GM21737 (cell line): ENCODE measurements around the gene PLXNA3.

ENCODE experiments used
- ATAC-seq: cut with Tn5 transposase; IDR thresholded peaks from one replicate; pipeline ENCODE4 v1.9.1; 2021; ENCODE audit warnings: mild to moderate bottlenecking, moderate library complexity; ENCODE audit not compliant: unreplicated experiment

The PLXNA3 gene

DNA sequence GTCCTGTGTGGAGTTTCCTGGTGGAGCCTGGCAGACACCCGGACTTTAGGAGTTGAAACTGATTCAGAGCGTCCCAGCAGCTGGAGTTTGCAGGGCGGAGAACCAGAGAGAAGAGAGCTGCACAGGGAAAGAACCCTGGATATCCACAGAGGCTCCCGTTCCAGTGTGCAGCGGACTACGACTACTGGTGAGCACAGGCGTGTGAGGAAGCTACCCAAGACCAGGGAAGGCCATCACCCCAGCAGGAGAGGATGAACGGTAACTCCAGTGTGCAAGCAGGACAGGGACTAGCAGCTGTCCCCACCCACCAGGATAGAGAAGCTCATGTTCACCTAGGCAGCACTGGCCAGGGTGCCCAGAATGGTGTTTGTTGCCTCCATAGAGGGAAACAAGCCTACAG lies 18.7 kb downstream of the PLXNA3 start:
- ATAC-seq = no peak

DNA sequence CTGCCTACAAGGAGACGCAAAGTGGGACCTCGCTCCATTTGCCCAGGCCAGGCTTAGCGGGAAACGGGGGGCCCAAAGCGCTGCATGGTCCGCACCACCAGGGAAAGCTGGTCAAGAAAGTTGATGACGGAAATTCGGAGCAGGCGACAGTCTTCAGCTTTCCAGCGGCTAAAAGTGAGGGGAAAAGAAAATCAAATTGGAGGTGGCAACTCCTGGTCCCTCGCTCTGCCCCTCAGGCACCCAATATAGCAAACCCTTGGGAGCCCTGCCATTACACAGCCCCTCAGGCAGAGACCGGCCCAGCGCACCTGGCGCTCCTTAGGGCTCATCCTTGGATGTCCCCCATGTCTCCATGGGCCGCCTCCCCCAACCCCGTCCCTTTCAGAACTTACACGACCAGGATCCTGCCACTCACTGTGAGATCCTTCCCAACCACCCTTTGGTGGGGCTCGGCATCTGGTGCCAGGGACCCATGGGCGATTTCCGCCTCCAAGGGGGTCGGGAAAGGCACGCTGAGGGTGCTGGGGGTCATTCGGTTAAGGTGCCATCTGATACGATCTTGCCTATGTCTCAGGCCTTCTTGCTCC lies 19.9 kb downstream of the PLXNA3 start:
- no peak for ATAC-seq

DNA sequence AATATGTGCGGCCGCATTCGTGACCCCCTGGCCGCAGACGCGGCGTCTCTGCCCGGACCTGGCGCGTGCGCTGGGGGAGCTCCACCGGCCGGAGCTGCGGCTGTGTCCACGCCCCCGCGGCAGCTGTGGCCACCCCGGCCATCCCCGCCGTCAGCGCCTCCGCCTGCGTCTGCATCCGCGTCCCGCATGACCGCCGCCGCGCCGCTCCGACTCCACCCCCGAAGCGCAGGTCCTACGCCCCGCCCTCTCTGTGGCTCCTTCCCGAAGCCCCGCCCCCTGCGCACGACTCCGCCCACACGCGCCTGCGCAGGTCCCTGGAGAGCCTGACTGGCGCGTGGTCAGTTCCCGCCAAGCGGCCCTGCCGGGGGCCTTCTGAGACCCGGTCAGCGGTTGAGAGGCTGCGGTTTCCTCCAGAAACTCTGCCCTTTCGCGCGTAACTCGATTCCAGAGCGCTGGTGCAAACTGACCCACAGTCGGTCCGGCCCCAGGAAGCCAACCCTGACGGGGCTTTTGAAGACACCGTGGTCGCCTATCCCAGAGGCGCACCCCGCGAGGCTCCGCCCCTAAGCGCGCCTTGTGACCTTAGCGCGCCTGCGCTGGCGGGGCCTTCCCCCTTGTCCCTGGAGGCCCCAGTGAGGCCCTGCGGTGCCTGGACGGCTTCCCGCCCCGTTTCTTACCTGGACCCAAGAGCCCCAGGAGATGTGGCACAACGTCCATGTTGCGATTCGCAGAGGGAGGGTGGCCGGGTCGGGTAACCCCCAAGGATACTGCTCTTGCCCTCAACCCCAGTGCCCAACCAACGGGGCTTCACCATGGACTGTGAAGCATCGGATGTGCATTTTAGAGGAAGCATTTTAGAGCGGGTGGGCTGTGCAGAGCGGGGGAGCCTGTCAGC lies 20.9 kb downstream of the PLXNA3 start, which contains the start of gene LAGE3:
LAGE3 (minus strand) TSS at position 554 of the 895 bp plus-strand sequence; CDS start at position 188, 366 bp downstream.
- peak; percentile 84 for ATAC-seq

DNA sequence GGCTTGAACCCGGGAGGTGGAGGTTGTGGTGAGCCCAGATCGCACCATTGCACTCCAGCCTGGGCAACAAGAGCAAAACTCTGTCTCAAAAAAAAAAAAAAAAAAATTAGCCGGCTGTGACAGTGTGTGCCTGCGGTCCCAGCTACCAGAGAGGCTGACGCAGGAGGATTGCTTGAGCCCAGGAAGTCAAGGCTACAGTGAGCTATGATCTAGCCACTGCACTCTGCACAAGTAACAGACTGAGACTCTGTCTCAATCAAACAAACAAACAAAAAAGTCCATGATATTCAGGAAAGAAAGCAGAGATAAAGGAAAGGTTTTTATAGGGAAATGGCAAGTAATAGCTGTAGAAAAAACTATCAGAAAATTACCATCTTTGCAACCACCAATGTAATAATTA lies 23.1 kb downstream of the PLXNA3 start:
- ATAC-seq = no peak

DNA sequence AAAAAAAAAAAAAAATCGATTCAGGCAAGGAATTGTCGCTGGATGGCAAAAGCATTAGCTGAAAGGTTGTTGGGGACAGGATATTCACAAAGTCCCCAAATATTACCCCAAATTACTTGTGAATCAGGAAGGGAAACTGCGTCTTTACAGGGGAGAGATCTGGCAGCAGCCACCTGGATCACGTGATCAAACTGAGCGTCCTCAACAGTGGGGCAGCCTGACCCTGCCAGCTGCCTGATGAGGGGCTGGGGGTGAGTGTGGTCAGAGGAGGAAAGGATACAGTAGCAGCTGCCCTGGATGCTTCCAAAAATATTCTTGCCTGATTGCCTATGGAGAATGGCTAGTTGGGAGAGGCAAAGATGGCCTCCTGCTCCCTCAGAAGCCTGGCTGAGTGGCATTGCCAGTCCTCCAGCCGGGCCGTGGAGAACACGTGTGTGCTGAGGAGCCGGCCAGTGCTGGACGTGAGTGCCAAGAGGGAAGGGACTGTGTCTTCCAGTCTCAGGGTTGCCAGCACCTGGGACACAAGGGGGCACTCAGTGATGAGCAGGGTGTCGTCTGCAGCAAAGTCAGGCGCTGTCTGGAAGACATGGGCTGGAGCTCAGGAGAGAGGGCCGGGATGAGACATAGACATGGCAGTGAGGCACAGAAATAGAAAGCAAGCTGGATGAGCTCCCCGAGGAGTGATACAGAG lies 24.0 kb downstream of the PLXNA3 start:
- ATAC-seq = no peak

DNA sequence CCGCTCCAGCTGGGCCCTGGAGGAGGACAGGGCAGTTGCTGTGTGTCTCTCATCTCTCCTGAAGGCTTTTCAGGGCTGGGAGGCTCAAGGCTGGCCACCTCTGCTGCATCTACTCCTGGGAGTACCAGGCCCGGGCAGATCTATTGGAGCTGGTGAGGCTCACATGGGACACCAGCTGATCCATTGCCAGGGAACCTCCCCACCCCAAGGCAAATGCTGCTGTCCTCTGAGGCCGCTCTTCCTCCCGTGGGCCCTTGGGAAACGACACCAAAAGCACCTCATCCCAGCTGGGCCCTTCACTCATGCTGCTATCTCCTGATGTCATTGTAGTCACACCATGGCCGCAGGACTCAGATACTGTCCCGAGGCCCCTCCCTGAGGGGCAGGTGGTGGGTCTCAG lies 24.7 kb downstream of the PLXNA3 start:
- no peak for ATAC-seq

DNA sequence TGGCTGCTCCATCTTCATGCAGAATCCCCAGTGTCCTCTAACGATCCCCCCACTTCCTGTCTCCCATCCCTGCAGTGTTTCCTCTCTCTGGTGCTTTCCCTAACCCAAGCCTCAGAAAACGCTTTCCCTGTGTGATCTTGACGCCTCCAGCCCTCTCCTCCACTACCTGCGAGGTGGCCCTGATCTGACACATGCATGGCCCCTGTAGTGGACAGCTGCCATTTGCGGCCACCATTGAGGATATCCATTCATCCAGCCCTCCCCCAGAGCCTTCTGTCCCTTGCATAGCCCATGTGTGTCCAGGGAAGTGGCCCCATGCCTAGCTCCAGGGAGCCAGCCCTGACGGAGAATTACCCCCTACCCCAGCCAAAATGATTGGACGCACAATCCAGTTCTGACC lies 25.2 kb downstream of the PLXNA3 start:
- no peak for ATAC-seq

DNA sequence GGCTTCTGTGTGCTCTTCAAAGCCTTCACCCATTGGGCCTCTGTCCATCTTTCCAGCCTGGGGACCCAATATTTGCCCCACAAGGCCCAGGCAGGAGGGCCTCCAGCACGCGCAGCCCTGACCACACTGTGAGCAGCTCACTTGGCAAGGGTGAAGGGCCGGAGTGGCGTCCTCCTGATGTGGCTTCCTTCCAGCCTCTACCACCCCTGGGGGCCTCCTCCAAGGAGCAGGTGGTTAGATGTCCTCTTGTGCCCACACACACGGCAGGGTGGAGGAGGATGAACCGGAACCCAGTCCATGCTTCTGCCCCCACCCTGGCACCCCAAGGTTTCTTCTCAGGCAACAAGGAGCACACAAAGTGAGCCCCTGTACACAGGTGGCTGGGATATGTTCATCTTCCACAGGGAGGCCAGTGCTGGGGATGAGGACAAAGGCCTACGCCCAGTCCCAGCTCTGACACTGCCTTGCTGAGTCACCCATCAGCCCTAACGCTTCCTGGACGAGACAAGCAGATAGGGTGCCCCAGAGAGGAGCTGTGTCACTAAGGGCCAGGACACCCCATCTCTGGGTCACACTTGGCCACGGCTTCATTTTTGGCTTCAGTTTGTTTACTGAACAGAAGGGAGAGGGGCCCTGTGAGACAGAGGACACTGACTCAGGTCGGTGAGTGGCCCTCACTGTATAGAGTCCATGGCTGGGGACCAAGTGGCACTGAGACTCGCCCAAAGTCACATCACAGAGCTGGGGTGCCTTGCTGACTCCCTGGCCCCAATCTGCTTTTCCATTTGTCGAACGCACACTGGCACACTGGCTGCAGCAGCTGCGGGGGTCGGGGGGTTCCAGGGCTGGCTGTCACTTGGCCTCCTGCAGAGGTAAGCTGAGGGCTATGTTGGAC lies 26.4 kb downstream of the PLXNA3 start:
- no peak for ATAC-seq

DNA sequence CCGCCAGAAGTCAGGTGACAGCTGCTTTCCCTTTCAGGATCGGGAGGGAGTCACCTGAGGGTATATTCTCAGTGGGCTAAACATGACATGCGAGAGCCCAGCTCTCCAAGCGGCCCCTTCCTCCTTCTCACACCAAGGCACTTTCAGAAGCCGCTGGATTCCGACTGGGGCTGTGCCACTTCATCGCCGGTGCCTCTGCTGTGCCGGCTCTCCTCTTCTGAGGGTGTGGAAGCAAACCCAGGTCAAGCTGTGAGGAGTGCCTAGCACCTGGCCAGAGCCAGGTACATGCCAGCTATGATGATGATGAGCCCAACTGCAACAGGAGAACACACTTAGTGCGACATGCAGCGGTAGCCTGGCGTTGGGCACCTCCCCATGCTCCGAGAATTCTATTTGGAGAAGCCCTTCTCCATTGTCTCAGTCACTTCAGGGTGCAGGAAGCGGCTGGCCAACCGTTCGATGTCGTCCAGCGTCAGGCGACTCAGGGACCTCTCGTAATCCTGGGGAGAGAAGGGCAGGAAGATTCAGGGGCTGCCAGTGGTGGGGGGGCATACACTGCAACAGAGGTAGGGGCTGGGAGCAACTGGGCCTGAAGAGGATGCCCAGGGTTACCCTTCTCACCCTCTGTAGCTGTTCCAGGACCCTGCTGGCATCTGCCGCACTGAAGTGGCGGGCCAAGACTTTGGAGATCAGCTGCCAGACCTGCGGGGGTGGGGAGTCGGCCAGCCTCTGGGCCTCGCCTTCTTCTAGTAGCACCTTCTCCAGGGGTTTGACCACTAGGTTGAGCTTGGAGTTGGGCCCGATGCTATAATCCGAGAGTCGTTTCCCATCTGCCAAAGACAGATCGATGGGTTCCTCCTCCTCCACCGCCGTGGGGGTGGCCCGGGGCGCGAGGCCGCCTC lies 27.3 kb downstream of the PLXNA3 start:
- no peak for ATAC-seq

DNA sequence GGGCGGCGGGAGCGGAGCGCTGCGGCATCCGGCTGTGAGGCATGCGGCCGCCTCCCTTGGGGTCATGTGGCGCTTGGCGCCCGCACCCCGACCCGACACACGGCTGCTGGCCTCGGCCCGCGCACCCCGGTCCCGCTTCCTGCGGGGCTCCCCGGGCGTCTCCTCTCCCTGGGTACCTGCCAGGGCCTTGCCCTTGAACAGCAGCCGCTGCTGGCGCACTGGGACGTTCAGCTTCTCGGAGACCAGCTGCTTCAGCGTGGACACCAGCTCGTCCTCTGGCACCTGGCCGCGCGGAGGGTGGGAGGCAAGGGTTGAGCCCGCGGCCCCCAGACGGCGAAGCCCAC lies 27.9 kb downstream of the PLXNA3 start:
- no peak for ATAC-seq

DNA sequence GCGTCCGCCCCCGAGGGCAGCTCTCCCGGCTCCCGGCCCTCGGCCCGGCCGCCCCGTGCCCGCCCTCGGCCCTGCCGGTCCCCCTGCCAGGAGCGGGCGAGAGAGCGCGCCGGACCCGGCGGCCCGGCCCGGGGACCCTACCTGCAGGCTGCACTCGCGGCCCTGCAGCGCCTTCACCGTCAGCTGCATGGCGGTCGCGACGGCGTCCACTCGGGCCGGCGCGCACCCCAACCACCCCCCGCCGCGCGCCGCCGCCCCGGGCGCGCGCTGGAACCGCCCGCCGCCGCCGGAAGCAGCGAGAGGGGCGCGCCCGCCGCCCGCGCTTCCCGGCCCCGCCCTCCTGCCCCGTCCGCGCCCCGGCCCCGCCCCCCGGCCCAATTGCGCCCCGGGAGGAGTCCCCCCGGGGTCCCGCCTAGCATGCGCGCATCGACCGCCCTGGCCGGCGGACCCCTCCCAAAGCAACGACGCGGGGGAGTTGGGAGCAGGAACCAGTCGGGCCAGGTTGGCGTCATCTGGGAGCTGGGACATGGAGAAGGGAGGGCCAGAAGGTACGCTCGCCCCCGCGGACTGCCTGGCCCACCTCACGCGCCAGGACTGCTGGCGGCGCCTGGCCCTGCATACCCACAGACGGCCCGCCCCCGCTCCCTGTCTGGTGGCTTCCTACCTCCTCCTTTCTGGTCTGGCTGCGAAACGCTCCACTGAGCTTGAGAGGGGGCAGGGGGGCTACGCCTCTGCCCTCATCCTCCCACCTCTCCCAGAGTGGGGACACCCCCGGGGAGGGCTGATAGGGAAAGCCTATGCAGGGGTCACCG lies 28.5 kb downstream of the PLXNA3 start, which contains the start of gene UBL4A:
UBL4A (minus strand) TSS at position 220 of the 812 bp plus-strand sequence; CDS start at position 189, 31 bp downstream.
- ATAC-seq = no peak

DNA sequence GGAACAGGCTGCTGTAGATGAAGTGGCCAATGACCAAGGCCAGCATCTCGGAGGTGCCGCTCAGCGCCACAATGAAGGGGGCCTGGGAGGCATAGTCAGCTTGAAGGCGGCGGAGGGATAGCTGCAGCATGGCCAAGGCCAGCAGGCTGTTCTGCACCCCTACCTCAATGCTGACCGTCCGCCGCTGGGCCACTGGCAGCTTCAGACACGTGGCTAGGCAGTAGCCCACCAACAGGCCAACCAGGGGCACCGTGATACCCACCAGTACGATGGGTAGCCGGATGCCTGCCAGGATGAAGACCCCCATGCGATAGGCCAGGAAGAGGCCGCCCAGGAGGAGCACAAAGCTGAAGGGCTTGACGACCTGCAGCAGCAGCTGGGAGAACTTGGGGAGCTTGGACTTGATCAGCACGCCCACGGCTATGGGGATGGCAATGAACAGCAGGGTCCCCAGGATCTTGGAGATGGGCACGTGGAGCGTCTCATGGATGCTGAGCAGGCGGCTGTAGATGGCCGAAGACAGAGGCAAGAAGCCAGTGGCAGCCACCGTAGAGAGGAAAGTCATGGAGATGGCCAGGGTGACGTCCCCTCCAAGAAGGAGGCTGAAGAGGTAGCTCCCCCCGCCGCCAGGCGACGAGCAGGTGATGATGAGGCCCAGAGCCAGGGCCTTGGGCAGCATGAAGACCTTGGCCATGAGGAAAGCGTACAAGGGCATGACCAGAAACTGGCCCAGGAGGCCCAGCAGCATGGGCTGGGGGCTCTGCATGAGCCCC lies 29.6 kb downstream of the PLXNA3 start:
- ATAC-seq = no peak

DNA sequence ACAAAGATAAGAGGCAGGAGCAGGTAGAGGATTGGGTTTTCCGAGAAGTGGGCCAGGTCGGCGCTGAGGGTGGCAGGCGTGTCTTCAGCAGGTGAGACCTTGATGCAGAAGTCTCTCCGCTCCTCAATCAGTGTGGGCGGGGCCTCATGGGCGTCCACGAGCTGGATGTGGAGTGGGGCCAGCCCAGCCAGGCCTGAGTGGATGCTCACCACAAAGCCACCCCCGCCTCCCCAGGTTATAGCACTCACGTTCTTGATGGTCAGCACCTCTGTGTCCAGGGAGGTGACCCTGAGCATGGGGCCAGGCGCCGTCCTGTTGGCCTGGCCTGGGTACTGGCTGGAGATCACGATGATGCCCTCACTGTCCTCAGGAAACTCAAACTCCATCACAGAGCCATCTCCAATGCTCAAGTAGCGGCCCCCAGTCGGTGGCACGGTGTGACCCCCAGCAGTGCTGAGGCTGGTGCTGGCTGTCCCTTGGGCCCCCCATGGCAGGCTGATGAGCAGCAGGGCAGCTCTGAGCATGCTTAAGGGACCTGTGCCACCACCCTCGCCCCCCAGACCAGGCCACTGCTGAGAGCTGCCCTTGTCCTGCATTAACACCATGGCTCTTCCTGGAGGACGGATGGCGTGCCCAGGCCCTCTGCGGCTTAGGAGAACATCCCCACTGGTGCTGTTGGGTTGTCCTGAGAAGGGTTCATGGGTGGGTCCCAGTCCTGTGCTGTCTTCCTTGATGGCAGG lies 30.4 kb downstream of the PLXNA3 start:
- no peak for ATAC-seq

DNA sequence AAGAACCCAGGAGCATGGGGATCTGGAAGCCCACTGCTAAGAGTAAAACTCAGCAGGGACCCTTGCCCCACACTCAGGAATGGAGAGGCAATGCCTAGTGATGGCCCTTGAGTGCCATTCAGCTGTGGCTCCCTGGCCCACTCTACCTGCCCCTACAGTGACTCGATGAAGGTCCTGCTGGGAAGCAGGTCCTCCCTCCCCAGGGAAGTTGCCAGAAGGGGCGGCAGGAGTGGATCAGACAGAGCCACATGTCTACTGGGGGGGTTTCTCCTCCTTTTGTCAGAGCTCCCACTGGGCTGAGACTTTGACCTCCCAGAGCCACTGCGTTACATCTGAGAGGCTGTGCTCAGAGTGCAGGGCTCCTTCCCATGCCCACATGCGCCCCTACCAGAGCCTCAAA lies 31.1 kb downstream of the PLXNA3 start:
- no peak for ATAC-seq

DNA sequence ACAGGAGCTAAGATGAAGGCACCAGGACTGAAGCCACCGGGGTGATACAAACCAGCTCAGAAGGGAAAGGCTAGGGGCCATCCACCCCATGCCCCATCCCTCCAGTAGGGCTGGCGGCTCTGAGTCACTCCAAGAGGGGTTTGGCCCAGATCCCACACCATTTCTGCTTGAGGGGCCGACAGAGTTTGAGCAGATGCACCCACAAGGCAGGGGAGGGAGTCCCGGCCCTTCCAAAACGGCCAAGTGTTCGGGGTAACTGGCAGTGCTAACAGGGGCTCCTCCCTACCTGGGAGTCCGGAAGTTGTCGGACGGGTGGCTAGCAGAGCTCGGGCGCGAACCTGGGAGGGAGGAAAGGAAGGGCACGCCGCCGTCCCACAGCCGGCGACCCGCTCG lies 31.9 kb downstream of the PLXNA3 start:
- peak; percentile 14 for ATAC-seq

DNA sequence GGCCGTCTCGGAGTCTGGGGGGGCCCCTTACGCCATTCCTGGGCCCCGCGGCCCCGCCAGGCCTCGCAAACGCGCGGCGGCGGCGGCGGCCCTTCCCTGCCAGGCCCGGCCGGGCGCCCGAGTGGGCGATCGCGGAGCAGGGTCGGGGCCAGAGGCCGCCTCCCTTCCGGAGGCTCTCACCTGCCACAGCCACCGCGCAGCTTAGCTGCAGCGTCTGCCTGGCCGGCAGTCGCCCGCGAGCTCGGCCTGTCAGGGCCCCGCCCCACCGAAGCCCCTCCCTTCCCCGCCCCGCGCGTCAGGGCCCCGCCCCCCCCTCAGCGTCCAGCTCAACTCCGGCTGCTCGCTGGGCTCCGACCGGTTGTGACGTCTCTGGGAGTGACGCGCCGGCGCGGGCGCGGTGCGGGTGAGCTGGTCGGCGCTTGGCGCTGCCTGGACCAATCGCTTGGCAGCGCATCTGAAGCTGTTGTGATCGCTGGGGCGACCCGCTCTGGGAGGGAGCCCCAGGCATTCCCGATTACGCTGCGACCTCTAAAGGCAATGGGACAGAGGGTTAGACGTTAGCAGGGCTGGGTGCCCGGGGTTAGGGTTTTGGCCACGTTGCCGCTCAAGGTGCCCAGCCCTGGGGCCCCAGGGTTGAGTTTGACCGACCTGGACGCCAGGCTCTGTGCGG lies 32.5 kb downstream of the PLXNA3 start, which contains the start of gene SLC10A3:
SLC10A3 (minus strand) TSS at position 216 of the 670 bp plus-strand sequence. CDS start 1,689 bp downstream, outside the sequence.
- ATAC-seq = peak; percentile 73

DNA sequence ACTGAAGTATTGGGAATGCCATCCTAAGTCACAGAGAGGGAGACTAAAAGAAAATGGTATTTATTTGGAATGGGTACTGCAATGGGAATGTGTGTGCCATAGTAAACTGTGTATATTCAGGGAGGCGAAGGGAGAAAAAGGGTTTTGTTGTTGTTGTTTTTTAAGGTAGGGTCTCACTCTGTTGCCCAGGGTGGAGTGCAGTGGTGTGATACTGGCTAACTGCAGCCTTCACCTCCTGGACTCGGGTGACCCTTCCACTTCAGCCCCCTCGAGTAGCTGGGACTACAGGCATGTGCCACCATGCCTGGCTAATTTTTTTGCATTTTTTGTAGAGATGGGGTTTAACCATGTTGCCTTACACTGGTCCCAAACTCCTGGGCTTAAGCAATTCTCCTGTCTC lies 36.6 kb downstream of the PLXNA3 start:
- no peak for ATAC-seq
